Lung (tissue), 12 donors: Measurements from ENCODE around the gene DLL1. TPM values are rescaled to one million over a fixed set of nuclear protein-coding genes. Genes with fewer than 3 reads are reported as not detected.

ENCODE experiments used
- ATAC-seq: fragments of 200-7000 bp; cut with Tn5 transposase; one replicate; pipeline ENCODE4 v1.9.1; 2020; ENCODE audit warnings: moderate number of reproducible peaks; ENCODE audit not compliant: insufficient read depth, low FRiP score
- DNase-seq, 3 donors: peaks; one replicate each; pipeline ENCODE4 v3.0.0-alpha.2; 2013 to 2017
- H3K27ac ChIP-seq, 2 donors: one replicate each; pipeline ENCODE4 v1.5.1; 2013; ENCODE audit warnings: mild to moderate bottlenecking in 2 of 2, moderate library complexity in 2 of 2, control low read depth in 1 of 2, inconsistent platforms in 1 of 2, low read depth in 1 of 2, low read length in 1 of 2
- H3K27me3 ChIP-seq, 3 donors: one replicate each; pipeline ENCODE4 v1.5.1; 2013; ENCODE audit warnings: low read length in 2 of 3; ENCODE audit not compliant: control insufficient read depth in 3 of 3, insufficient read depth in 3 of 3
- H3K36me3 ChIP-seq, 4 donors: one replicate each; pipeline ENCODE4 v1.5.1; 2013; ENCODE audit warnings: low read length in 4 of 4, mild to moderate bottlenecking in 1 of 4, moderate library complexity in 1 of 4; ENCODE audit not compliant: control insufficient read depth in 4 of 4, insufficient read depth in 4 of 4
- H3K4me1 ChIP-seq, 5 donors: one replicate each; pipeline ENCODE4 v1.5.1; 2013; ENCODE audit warnings: low read length in 5 of 5, mild to moderate bottlenecking in 2 of 5, moderate library complexity in 1 of 5; ENCODE audit not compliant: control insufficient read depth in 5 of 5, insufficient read depth in 5 of 5
- H3K4me3 ChIP-seq: one replicate; pipeline ENCODE4 v1.5.1; 2013; ENCODE audit warnings: mild to moderate bottlenecking, control low read depth, moderate library complexity
- H3K9ac ChIP-seq, 2 donors: one replicate each; pipeline ENCODE4 v1.5.1; 2013; ENCODE audit warnings: low read length in 2 of 2, control low read depth in 1 of 2; ENCODE audit not compliant: insufficient read depth in 1 of 2
- H3K9me3 ChIP-seq, 4 donors: one replicate each; pipeline ENCODE4 v1.5.1; 2013; ENCODE audit warnings: low read length in 3 of 4, mild to moderate bottlenecking in 1 of 4, moderate library complexity in 1 of 4; ENCODE audit not compliant: control insufficient read depth in 4 of 4, insufficient read depth in 3 of 4
- WGBS, 2 donors: extraction: QIAGEN DNeasy Blood & Tissue Kit; methylation state at CpG; one replicate each; pipeline ENCODE4 v1.1.7; 2013; 5-methylcytosine and 5-hydroxymethylcytosine counted together
- polyA plus RNA-seq, 2 donors: library from polyadenylated mRNA; stranded (reverse); fragments of 200-250 nt; gene quantifications; one replicate each; pipeline ENCODE4 v1.2.1, GENCODE V29; 2013
- total RNA-seq, 2 donors: library from RNA; depleted of rRNA in 1 of 2; stranded (reverse); fragments of >200 nt in 1 of 2; gene quantifications; one replicate each; pipeline ENCODE4 v1.2.1, GENCODE V29; 2014 to 2021
- TF ChIP-seq, protein P1 (sequence below): IDR thresholded peaks from 2 replicates; pipeline ENCODE4 v1.5.1; 2012; ENCODE audit warnings: mild to moderate bottlenecking; ENCODE audit errors: control extremely low read depth, extremely low read depth
- donor health status: control.
- donor health status: control.
- donor health status: Bipolar disorder and iron deficiency.
- donor health status: healthy.
- donor health status: DM: yes; HTN: yes; CAD: no.

Gene DLL1
- total and polyA plus RNA-seq, 4 donors: 6.2 to 16.9 (median 13.2) TPM

DNA sequence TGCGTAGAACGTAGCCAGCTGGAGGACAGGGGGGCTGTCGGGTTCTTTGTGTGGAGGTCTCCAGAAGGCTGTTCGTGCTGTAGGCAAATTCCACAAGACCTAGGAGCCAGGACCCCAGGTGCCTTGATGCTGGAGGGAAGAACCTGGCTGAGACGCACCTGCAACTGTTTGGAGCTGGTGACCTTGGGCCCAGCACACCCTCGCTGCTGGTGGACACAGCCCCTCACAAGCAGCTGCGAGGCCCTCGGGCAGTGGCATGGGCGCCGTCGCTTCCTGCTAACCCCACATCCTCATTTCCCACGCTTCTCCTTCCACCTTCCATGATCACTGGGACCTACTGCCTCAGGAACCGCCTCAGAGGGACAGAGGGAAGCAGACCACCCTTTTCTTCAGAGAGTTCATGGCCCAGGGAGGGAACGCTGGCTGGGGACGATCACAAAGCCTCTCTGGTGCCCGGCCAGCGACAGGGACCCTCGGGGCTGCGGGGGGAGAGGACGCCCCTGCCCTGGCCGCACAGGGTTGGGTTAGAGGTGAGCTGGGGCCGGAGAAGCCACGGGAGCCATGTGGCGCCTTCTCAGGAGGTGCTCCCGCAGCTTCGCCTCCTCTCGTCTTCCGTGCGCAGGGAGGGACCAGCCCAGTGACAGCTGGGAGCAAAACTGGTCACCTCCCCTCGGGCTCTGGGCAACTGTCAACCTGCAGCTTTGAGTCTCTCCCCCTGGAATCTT lies 18.4 kb downstream of the DLL1 start:
- no peak for ATAC-seq
- no peak for DNase-seq
- Histone ChIP-seq H3K27ac (no peak overlapping the region), H3K4me1 (peaks cover 0 to 23% (median 7%) of the 10 kb centered on the region in 5 donors), H3K36me3 (no peaks in the 10 kb centered on the region), H3K9me3 (no peaks in the 10 kb centered on the region), H3K9ac (no peak overlapping the region), H3K4me3 (no peak overlapping the region), H3K27me3 (no peaks in the 10 kb centered on the region)
- TF ChIP-seq, protein P1, sequence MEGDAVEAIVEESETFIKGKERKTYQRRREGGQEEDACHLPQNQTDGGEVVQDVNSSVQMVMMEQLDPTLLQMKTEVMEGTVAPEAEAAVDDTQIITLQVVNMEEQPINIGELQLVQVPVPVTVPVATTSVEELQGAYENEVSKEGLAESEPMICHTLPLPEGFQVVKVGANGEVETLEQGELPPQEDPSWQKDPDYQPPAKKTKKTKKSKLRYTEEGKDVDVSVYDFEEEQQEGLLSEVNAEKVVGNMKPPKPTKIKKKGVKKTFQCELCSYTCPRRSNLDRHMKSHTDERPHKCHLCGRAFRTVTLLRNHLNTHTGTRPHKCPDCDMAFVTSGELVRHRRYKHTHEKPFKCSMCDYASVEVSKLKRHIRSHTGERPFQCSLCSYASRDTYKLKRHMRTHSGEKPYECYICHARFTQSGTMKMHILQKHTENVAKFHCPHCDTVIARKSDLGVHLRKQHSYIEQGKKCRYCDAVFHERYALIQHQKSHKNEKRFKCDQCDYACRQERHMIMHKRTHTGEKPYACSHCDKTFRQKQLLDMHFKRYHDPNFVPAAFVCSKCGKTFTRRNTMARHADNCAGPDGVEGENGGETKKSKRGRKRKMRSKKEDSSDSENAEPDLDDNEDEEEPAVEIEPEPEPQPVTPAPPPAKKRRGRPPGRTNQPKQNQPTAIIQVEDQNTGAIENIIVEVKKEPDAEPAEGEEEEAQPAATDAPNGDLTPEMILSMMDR: no peak
- WGBS, 2 donors: 71 to 81% methylated on average over 30 of the region's 30 CpGs

DNA sequence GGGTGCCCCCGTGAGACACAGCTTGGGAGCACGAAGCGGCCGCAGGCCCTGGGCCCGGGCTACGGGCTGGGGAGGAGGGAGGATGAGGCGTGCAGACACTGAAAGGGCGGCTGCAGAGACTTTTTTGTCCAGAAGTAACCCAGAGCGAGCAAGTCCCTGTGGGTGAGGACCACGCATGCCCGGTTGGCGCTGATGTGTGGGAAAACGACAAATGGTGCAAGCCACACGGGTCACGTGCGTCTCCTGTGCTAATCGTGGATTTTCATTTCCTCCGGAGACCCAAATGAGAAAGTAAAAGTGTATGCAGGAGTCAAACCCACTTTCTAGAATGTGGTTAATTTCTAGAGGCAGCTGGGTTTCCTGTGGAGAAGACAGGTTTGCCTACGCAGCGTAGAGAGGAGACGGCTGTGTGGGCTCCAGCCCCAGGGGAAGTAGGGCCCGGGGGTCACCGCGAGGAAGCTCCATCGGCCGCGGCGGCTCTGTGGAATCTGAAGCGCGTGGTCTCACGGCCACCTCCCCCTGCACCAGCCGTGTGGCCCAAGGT lies 19.0 kb downstream of the DLL1 start:
- Histone ChIP-seq H3K27me3 (no peaks in the 10 kb centered on the region), H3K4me1 (peaks cover 0 to 21% (median 7%) of the 10 kb centered on the region in 5 donors), H3K9me3 (no peaks in the 10 kb centered on the region), H3K36me3 (no peaks in the 10 kb centered on the region), H3K9ac (no peak overlapping the region), H3K27ac (no peak overlapping the region), H3K4me3 (no peak overlapping the region)
- 36 to 65% methylated on average over 30 to 32 of the region's 32 CpGs for WGBS, 2 donors
- TF ChIP-seq, protein P1: no peak
- peak; percentile 24 for ATAC-seq
- no peak for DNase-seq

DNA sequence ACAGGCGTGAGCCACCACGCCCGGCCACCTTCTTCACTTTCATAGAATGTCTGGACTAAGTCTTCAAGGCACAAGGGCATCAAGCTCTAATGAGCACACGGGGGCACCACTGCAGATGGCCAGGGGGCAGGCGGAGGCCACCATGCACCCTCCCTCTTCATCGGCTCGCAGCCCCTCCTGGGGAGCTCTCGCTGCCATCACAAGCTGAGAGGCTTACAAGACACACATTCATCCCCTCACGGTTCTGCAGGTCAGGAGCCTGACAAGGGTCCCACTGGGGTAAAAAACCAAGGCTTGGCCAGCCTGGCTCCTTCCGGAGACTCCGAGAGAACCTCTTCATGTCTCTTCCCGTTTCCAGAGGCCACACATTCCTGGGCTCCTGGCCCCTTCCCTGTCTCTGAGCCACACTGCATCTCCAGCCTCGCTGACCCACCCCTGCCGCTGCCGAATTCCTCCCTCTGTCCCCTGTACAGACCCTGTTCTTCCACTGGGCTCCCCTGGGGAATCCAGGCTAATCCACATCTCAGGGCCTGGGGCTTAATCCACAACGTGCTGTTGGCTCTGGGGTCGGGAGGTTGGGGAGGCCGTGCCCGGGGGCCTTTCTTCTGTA lies 19.8 kb downstream of the DLL1 start:
- DNase-seq: no peak
- H3K9ac ChIP-seq: no peak overlapping the region

More for the DNA sequence above, 19.8 kb downstream of the DLL1 start:
- Histone ChIP-seq H3K27me3 (no peaks in the 10 kb centered on the region), H3K4me1 (peaks cover 0 to 20% (median 4%) of the 10 kb centered on the region in 5 donors), H3K4me3 (no peak overlapping the region), H3K27ac (no peak overlapping the region), H3K9me3 (no peaks in the 10 kb centered on the region), H3K36me3 (no peaks in the 10 kb centered on the region)
- ATAC-seq: no peak
- 96 to 97% methylated on average over 19 of the region's 19 CpGs for WGBS, 2 donors
- TF ChIP-seq, protein P1: no peak
